ENCODE data around the gene MSI2.

DNA sequence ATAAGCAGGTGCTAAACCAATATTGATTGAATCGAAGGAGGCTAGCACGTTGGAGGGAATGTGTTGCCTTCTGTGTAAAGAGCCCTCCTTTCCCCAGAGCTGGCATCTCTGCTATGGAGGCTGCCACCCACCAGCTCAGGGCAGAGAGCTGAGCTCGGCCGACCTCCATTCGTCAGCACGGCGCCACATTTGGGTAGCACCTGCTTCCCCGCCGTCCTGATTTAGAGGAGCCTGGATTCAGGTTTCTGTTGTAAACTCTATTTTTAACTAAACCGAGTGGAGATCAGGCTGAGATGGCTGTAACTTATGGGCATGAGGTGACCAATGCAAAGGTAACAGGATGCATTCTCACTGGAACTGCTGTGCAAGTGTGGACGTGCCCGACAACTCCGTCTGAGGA, 316.3 kb downstream of the MSI2 start:
- TF ChIP-seq EZH2phosphoT487 (IDR thresholded peaks at IDR 0.05; ENCODE audit: borderline replicate concordance, low read depth, low read length) (no peak), CTCF (conservative IDR thresholded peaks at IDR 0.05; ENCODE audit: low read length) (no peak)
